ENCODE measurements around the gene KLF16.
"Not testable (repeated sequence)": the region's sequence is repeated elsewhere in the genome, so short reads cannot be mapped to it uniquely, and the experiment has no call there.

- not testable (repeated sequence) for TF ChIP-seq SUZ12 (IDR thresholded peaks at IDR 0.05); ELF4 (IDR thresholded peaks at IDR 0.05); SP1 (IDR thresholded peaks at IDR 0.05); PKNOX1 (IDR thresholded peaks at IDR 0.05); ARNT (IDR thresholded peaks at IDR 0.05); BHLHE40 (IDR thresholded peaks at IDR 0.05; ENCODE audit: borderline replicate concordance); NFRKB (IDR thresholded peaks at IDR 0.05); TARDBP (IDR thresholded peaks at IDR 0.05); FOXK2 (IDR thresholded peaks at IDR 0.05); LEF1 (IDR thresholded peaks at IDR 0.05; ENCODE audit: borderline replicate concordance); ZNF384 (IDR thresholded peaks at IDR 0.05); CTBP1 (IDR thresholded peaks at IDR 0.05; ENCODE audit: borderline replicate concordance); L3MBTL2 (conservative IDR thresholded peaks at IDR 0.05); FOXM1 (IDR thresholded peaks at IDR 0.05; ENCODE audit: borderline replicate concordance)
Measured at GRCh38 chr19:1879982-1880381, 16.6 kb upstream of the KLF16 start.
